HG03135 (cell line): ENCODE data around the gene STRADA.

Experiments
- ATAC-seq: cut with Tn5 transposase; IDR thresholded peaks from one replicate; pipeline ENCODE4 v1.9.1; 2021; ENCODE audit warnings: mild to moderate bottlenecking, moderate library complexity; ENCODE audit not compliant: unreplicated experiment

Gene STRADA

GRCh38 chr17:63741408-63742173 is at the start of gene STRADA:
Gene STRADA, minus strand, starts transcription at chr17:63741799. Its CDS starts 13,430 bp downstream, at chr17:63728369.
- ATAC-seq: peak; percentile 91

- ATAC-seq: no peak
Observed at GRCh38 chr17:63790057-63790456, 48.5 kb upstream of the STRADA start.

GRCh38 chr17:63786971-63787711 is 45.5 kb upstream of the STRADA start:
- ATAC-seq: no peak

GRCh38 chr17:63786117-63786516 is 44.5 kb upstream of the STRADA start:
- no peak for ATAC-seq

- no peak for ATAC-seq
Observed at GRCh38 chr17:63785556-63785955, 44.0 kb upstream of the STRADA start.

GRCh38 chr17:63783522-63783921 is 41.9 kb upstream of the STRADA start:
- ATAC-seq: no peak

- ATAC-seq: no peak
Observed at GRCh38 chr17:63780928-63781327, 39.3 kb upstream of the STRADA start.

- ATAC-seq: no peak
Observed at GRCh38 chr17:63780507-63780906, 38.9 kb upstream of the STRADA start.

- ATAC-seq: no peak
Observed at GRCh38 chr17:63775420-63775819, 33.8 kb upstream of the STRADA start.

- ATAC-seq: no peak
Observed at GRCh38 chr17:63774969-63775265, 33.3 kb upstream of the STRADA start.

- ATAC-seq: peak; percentile 10
Observed at GRCh38 chr17:63774141-63774968, 32.8 kb upstream of the STRADA start, which contains the start of gene DDX42. Gene DDX42, plus strand, starts transcription at chr17:63774170. Its CDS starts 12,880 bp downstream, at chr17:63787050.

- peak; percentile 84 for ATAC-seq
Observed at GRCh38 chr17:63773272-63774140, 31.9 kb upstream of the STRADA start, which contains the start of gene CCDC47. Gene CCDC47, minus strand, starts transcription at chr17:63773597. Its CDS starts 7,422 bp downstream, at chr17:63766175.

- no peak for ATAC-seq
Observed at GRCh38 chr17:63772801-63773271, 31.2 kb upstream of the STRADA start.

- no peak for ATAC-seq
Observed at GRCh38 chr17:63768433-63768832, 26.8 kb upstream of the STRADA start.

- no peak for ATAC-seq
Observed at GRCh38 chr17:63766754-63767153, 25.2 kb upstream of the STRADA start.

GRCh38 chr17:63764716-63765115 is 23.1 kb upstream of the STRADA start:
- no peak for ATAC-seq

- no peak for ATAC-seq
Observed at GRCh38 chr17:63762161-63763078, 20.8 kb upstream of the STRADA start.

GRCh38 chr17:63760771-63761539 is 19.4 kb upstream of the STRADA start:
- no peak for ATAC-seq
